ENCODE data around the gene USP13.

- no peak for TF ChIP-seq CTCF (IDR thresholded peaks at IDR 0.05; ENCODE audit: extremely low read depth in 1 of 2, insufficient read depth in 1 of 2, low read depth in 1 of 2, low read length in 2 of 2)
- TF ChIP-seq JUN (IDR thresholded peaks at IDR 0.05; ENCODE audit: borderline replicate concordance, insufficient read depth, insufficient read length, low read depth) = no peak
- TF ChIP-seq POLR2A (IDR thresholded peaks at IDR 0.05; ENCODE audit: low read depth, low read length) = no peak
- no peak for TF ChIP-seq POLR2AphosphoS5 (IDR thresholded peaks at IDR 0.05; ENCODE audit: insufficient read depth, low read depth, low read length)
- TF ChIP-seq, protein P1, sequence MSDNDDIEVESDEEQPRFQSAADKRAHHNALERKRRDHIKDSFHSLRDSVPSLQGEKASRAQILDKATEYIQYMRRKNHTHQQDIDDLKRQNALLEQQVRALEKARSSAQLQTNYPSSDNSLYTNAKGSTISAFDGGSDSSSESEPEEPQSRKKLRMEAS (IDR thresholded peaks at IDR 0.05; ENCODE audit: insufficient read depth, insufficient read length) = no peak
- no peak for TF ChIP-seq EZH2 (IDR thresholded peaks at IDR 0.05; ENCODE audit: borderline replicate concordance, low read depth, low read length, severe bottlenecking)
- no peak for TF ChIP-seq GATA2 (IDR thresholded peaks at IDR 0.05; ENCODE audit: insufficient read depth, insufficient read length, low read depth, low read length)
- TF ChIP-seq MYC (IDR thresholded peaks at IDR 0.05; ENCODE audit: low read depth, low read length) = no peak
- TF ChIP-seq FOS (IDR thresholded peaks at IDR 0.05; ENCODE audit: borderline replicate concordance, insufficient read depth, low read length) = no peak
Observed at GRCh38 chr3:179769411-179770247, 116.8 kb downstream of the USP13 start.

Measured in endothelial cell of umbilical vein (primary cell).